ENCODE results near the gene TRUB1. TPM values are rescaled to one million over a fixed set of nuclear protein-coding genes. Genes with fewer than 3 reads are reported as not detected.
A peak's percentile ranks its signal among the peaks of the same experiment; 100 is the strongest.
"Not testable (repeated sequence)": the region's sequence is repeated elsewhere in the genome, so short reads cannot be mapped to it uniquely, and the experiment has no call there.

TRUB1 gene
- total RNA-seq = 15.1 TPM

GRCh38 chr10:114937962-114938855 is at the start of gene TRUB1:
Gene TRUB1, plus strand, starts transcription at chr10:114938195. Its CDS starts 59 bp downstream, at chr10:114938254.
- H3K36me3 ChIP-seq (ENCODE audit: control insufficient read depth in 3 of 3, insufficient read depth in 3 of 3, low read length in 3 of 3) = peaks cover 0 to 8% (median 5%) of the 10 kb centered on the region in 3 donors
- H3K9me3 ChIP-seq (ENCODE audit: control insufficient read depth in 3 of 3, low read length in 3 of 3) = no peaks in the 10 kb centered on the region
- no peaks in the 10 kb centered on the region for H3K27me3 ChIP-seq (ENCODE audit: control insufficient read depth in 3 of 3, insufficient read depth in 3 of 3, low read length in 3 of 3)
- H3K27ac ChIP-seq (ENCODE audit: low read depth, low read length) = peak within 1 kb of the TSS; percentile 80
- peak within 1 kb of the TSS; percentile 95 to 97 (median 97) for H3K4me3 ChIP-seq (ENCODE audit: low read length in 3 of 3)
- H3K9ac ChIP-seq (ENCODE audit: low read depth in 1 of 3, low read length in 3 of 3) = peak within 1 kb of the TSS; percentile 94 to 99 (median 98)
- H3K4me1 ChIP-seq (ENCODE audit: control insufficient read depth in 3 of 3, insufficient read depth in 3 of 3, low read length in 3 of 3) = peaks cover 21 to 28% (median 26%) of the 10 kb centered on the region in 3 donors

GRCh38 chr10:114893251-114893650 is 44.7 kb upstream of the TRUB1 start:
- Histone ChIP-seq H3K9me3 (ENCODE audit: control insufficient read depth in 3 of 3, low read length in 3 of 3) (no peaks in the 10 kb centered on the region), H3K36me3 (ENCODE audit: control insufficient read depth in 3 of 3, insufficient read depth in 3 of 3, low read length in 3 of 3) (no peaks in the 10 kb centered on the region), H3K4me3 (ENCODE audit: low read length in 3 of 3) (no peak overlapping the region), H3K27ac (ENCODE audit: low read depth, low read length) (no peak overlapping the region), H3K9ac (ENCODE audit: low read depth in 1 of 3, low read length in 3 of 3) (no peak overlapping the region), H3K27me3 (ENCODE audit: control insufficient read depth in 3 of 3, insufficient read depth in 3 of 3, low read length in 3 of 3) (peaks cover 0 to under 1% (median 0%) of the 10 kb centered on the region in 3 donors), H3K4me1 (ENCODE audit: control insufficient read depth in 3 of 3, insufficient read depth in 3 of 3, low read length in 3 of 3) (no peaks in the 10 kb centered on the region)

- H3K9ac ChIP-seq (ENCODE audit: low read depth in 1 of 3, low read length in 3 of 3) = no peak overlapping the region
Observed at GRCh38 chr10:114894911-114895310, 43.1 kb upstream of the TRUB1 start.

GRCh38 chr10:114897011-114897410 is 41.0 kb upstream of the TRUB1 start:
- not testable (repeated sequence) for H3K4me3 ChIP-seq (ENCODE audit: low read length in 3 of 3); H3K27ac ChIP-seq (ENCODE audit: low read depth, low read length); H3K4me1 ChIP-seq (ENCODE audit: control insufficient read depth in 3 of 3, insufficient read depth in 3 of 3, low read length in 3 of 3); H3K27me3 ChIP-seq (ENCODE audit: control insufficient read depth in 3 of 3, insufficient read depth in 3 of 3, low read length in 3 of 3); H3K36me3 ChIP-seq (ENCODE audit: control insufficient read depth in 3 of 3, insufficient read depth in 3 of 3, low read length in 3 of 3); H3K9ac ChIP-seq (ENCODE audit: low read depth in 1 of 3, low read length in 3 of 3); H3K9me3 ChIP-seq (ENCODE audit: control insufficient read depth in 3 of 3, low read length in 3 of 3)

More at GRCh38 chr10:114894911-114895310, 43.1 kb upstream of the TRUB1 start:
- Histone ChIP-seq H3K27me3 (ENCODE audit: control insufficient read depth in 3 of 3, insufficient read depth in 3 of 3, low read length in 3 of 3) (no peaks in the 10 kb centered on the region), H3K36me3 (ENCODE audit: control insufficient read depth in 3 of 3, insufficient read depth in 3 of 3, low read length in 3 of 3) (no peaks in the 10 kb centered on the region), H3K4me1 (ENCODE audit: control insufficient read depth in 3 of 3, insufficient read depth in 3 of 3, low read length in 3 of 3) (no peaks in the 10 kb centered on the region), H3K4me3 (ENCODE audit: low read length in 3 of 3) (no peak overlapping the region), H3K9me3 (ENCODE audit: control insufficient read depth in 3 of 3, low read length in 3 of 3) (no peaks in the 10 kb centered on the region), H3K27ac (ENCODE audit: low read depth, low read length) (no peak overlapping the region)

- H3K9me3 ChIP-seq (ENCODE audit: control insufficient read depth in 3 of 3, low read length in 3 of 3) = no peaks in the 10 kb centered on the region
- no peaks in the 10 kb centered on the region for H3K4me1 ChIP-seq (ENCODE audit: control insufficient read depth in 3 of 3, insufficient read depth in 3 of 3, low read length in 3 of 3)
- no peak overlapping the region for H3K27ac ChIP-seq (ENCODE audit: low read depth, low read length)
- no peak overlapping the region for H3K4me3 ChIP-seq (ENCODE audit: low read length in 3 of 3)
- no peaks in the 10 kb centered on the region for H3K36me3 ChIP-seq (ENCODE audit: control insufficient read depth in 3 of 3, insufficient read depth in 3 of 3, low read length in 3 of 3)
- H3K9ac ChIP-seq (ENCODE audit: low read depth in 1 of 3, low read length in 3 of 3) = no peak overlapping the region
- H3K27me3 ChIP-seq (ENCODE audit: control insufficient read depth in 3 of 3, insufficient read depth in 3 of 3, low read length in 3 of 3) = no peaks in the 10 kb centered on the region
Observed at GRCh38 chr10:114897593-114897992, 40.4 kb upstream of the TRUB1 start.

- Histone ChIP-seq H3K9ac (ENCODE audit: low read depth in 1 of 3, low read length in 3 of 3) (no peak overlapping the region), H3K4me1 (ENCODE audit: control insufficient read depth in 3 of 3, insufficient read depth in 3 of 3, low read length in 3 of 3) (no peaks in the 10 kb centered on the region), H3K27ac (ENCODE audit: low read depth, low read length) (no peak overlapping the region), H3K36me3 (ENCODE audit: control insufficient read depth in 3 of 3, insufficient read depth in 3 of 3, low read length in 3 of 3) (no peaks in the 10 kb centered on the region), H3K27me3 (ENCODE audit: control insufficient read depth in 3 of 3, insufficient read depth in 3 of 3, low read length in 3 of 3) (no peaks in the 10 kb centered on the region), H3K9me3 (ENCODE audit: control insufficient read depth in 3 of 3, low read length in 3 of 3) (no peaks in the 10 kb centered on the region), H3K4me3 (ENCODE audit: low read length in 3 of 3) (no peak overlapping the region)
Observed at GRCh38 chr10:114899982-114900381, 38.0 kb upstream of the TRUB1 start.

GRCh38 chr10:114900658-114901057 is 37.3 kb upstream of the TRUB1 start:
- Histone ChIP-seq H3K9ac (ENCODE audit: low read depth in 1 of 3, low read length in 3 of 3) (no peak overlapping the region), H3K36me3 (ENCODE audit: control insufficient read depth in 3 of 3, insufficient read depth in 3 of 3, low read length in 3 of 3) (no peaks in the 10 kb centered on the region), H3K4me3 (ENCODE audit: low read length in 3 of 3) (no peak overlapping the region), H3K9me3 (ENCODE audit: control insufficient read depth in 3 of 3, low read length in 3 of 3) (no peaks in the 10 kb centered on the region), H3K27ac (ENCODE audit: low read depth, low read length) (no peak overlapping the region), H3K4me1 (ENCODE audit: control insufficient read depth in 3 of 3, insufficient read depth in 3 of 3, low read length in 3 of 3) (no peaks in the 10 kb centered on the region), H3K27me3 (ENCODE audit: control insufficient read depth in 3 of 3, insufficient read depth in 3 of 3, low read length in 3 of 3) (no peaks in the 10 kb centered on the region)

GRCh38 chr10:114902151-114902550 is 35.8 kb upstream of the TRUB1 start:
- Histone ChIP-seq H3K36me3 (ENCODE audit: control insufficient read depth in 3 of 3, insufficient read depth in 3 of 3, low read length in 3 of 3) (no peaks in the 10 kb centered on the region), H3K9me3 (ENCODE audit: control insufficient read depth in 3 of 3, low read length in 3 of 3) (no peaks in the 10 kb centered on the region), H3K27ac (ENCODE audit: low read depth, low read length) (no peak overlapping the region), H3K9ac (ENCODE audit: low read depth in 1 of 3, low read length in 3 of 3) (no peak overlapping the region), H3K4me3 (ENCODE audit: low read length in 3 of 3) (no peak overlapping the region), H3K27me3 (ENCODE audit: control insufficient read depth in 3 of 3, insufficient read depth in 3 of 3, low read length in 3 of 3) (no peaks in the 10 kb centered on the region), H3K4me1 (ENCODE audit: control insufficient read depth in 3 of 3, insufficient read depth in 3 of 3, low read length in 3 of 3) (no peaks in the 10 kb centered on the region)

- no peak overlapping the region for H3K27ac ChIP-seq (ENCODE audit: low read depth, low read length)
- no peaks in the 10 kb centered on the region for H3K36me3 ChIP-seq (ENCODE audit: control insufficient read depth in 3 of 3, insufficient read depth in 3 of 3, low read length in 3 of 3)
- no peak overlapping the region for H3K9ac ChIP-seq (ENCODE audit: low read depth in 1 of 3, low read length in 3 of 3)
- H3K27me3 ChIP-seq (ENCODE audit: control insufficient read depth in 3 of 3, insufficient read depth in 3 of 3, low read length in 3 of 3) = no peaks in the 10 kb centered on the region
- no peaks in the 10 kb centered on the region for H3K9me3 ChIP-seq (ENCODE audit: control insufficient read depth in 3 of 3, low read length in 3 of 3)
- no peaks in the 10 kb centered on the region for H3K4me1 ChIP-seq (ENCODE audit: control insufficient read depth in 3 of 3, insufficient read depth in 3 of 3, low read length in 3 of 3)
- no peak overlapping the region for H3K4me3 ChIP-seq (ENCODE audit: low read length in 3 of 3)
Observed at GRCh38 chr10:114905450-114905849, 32.5 kb upstream of the TRUB1 start.

GRCh38 chr10:114906981-114907380 is 31.0 kb upstream of the TRUB1 start:
- H3K9me3 ChIP-seq (ENCODE audit: control insufficient read depth in 3 of 3, low read length in 3 of 3) = no peaks in the 10 kb centered on the region
- no peaks in the 10 kb centered on the region for H3K27me3 ChIP-seq (ENCODE audit: control insufficient read depth in 3 of 3, insufficient read depth in 3 of 3, low read length in 3 of 3)
- H3K4me3 ChIP-seq (ENCODE audit: low read length in 3 of 3) = no peak overlapping the region
- H3K9ac ChIP-seq (ENCODE audit: low read depth in 1 of 3, low read length in 3 of 3) = no peak overlapping the region
- no peak overlapping the region for H3K27ac ChIP-seq (ENCODE audit: low read depth, low read length)
- H3K4me1 ChIP-seq (ENCODE audit: control insufficient read depth in 3 of 3, insufficient read depth in 3 of 3, low read length in 3 of 3) = no peaks in the 10 kb centered on the region
- H3K36me3 ChIP-seq (ENCODE audit: control insufficient read depth in 3 of 3, insufficient read depth in 3 of 3, low read length in 3 of 3) = no peaks in the 10 kb centered on the region

Measured in skeletal muscle tissue (tissue), 4 donors.